ENCODE data around the gene ZDHHC17. TPM values are rescaled to one million over a fixed set of nuclear protein-coding genes. Genes with fewer than 3 reads are reported as not detected.

ZDHHC17 gene
- total and polyA plus RNA-seq, 2 of the 13 experiments (the other 11 are each of a cell fraction or from before 2014, with no cell fraction given) = 36.7 to 38.5 TPM

DNA sequence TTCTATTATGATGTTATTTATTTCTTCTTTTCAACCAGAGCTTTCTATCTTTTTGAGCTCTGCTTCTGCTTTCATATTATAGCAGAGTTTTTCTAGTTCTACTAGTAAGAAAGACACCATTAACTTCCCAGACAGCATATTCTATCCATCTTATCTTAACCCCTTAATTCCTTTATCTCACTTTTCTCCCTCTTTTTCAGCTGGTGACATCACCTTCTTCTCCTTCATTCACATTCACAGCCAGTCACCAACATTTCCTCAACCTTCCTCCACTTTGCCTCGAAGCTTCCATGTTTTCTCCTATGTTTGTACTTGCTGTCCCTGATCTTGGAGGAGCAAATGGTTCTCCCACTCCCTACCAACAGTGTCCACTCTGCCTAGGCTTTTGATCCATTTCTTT is 118.5 kb downstream of the ZDHHC17 start (continued):
- no peak for TF ChIP-seq ZBTB4 (CRISPR knock-in tag; IDR thresholded peaks at IDR 0.05; ENCODE audit: borderline replicate concordance)
- TF ChIP-seq ZNF513 (CRISPR knock-in tag; conservative IDR thresholded peaks at IDR 0.05) = no peak
- TF ChIP-seq AGO1 (IDR thresholded peaks at IDR 0.05; ENCODE audit: low read depth, low read length, poor library complexity, severe bottlenecking) = no peak
- no peak for TF ChIP-seq ZNF737 (CRISPR knock-in tag; IDR thresholded peaks at IDR 0.05; ENCODE audit: borderline replicate concordance)
- no peak for TF ChIP-seq PCBP2 (optimal IDR thresholded peaks at IDR 0.05; ENCODE audit: low read depth, low read length, poor library complexity, severe bottlenecking)
- no peak for TF ChIP-seq ZNF691 (CRISPR knock-in tag; IDR thresholded peaks at IDR 0.05; ENCODE audit: borderline replicate concordance, low read depth)
- TF ChIP-seq, protein P1, sequence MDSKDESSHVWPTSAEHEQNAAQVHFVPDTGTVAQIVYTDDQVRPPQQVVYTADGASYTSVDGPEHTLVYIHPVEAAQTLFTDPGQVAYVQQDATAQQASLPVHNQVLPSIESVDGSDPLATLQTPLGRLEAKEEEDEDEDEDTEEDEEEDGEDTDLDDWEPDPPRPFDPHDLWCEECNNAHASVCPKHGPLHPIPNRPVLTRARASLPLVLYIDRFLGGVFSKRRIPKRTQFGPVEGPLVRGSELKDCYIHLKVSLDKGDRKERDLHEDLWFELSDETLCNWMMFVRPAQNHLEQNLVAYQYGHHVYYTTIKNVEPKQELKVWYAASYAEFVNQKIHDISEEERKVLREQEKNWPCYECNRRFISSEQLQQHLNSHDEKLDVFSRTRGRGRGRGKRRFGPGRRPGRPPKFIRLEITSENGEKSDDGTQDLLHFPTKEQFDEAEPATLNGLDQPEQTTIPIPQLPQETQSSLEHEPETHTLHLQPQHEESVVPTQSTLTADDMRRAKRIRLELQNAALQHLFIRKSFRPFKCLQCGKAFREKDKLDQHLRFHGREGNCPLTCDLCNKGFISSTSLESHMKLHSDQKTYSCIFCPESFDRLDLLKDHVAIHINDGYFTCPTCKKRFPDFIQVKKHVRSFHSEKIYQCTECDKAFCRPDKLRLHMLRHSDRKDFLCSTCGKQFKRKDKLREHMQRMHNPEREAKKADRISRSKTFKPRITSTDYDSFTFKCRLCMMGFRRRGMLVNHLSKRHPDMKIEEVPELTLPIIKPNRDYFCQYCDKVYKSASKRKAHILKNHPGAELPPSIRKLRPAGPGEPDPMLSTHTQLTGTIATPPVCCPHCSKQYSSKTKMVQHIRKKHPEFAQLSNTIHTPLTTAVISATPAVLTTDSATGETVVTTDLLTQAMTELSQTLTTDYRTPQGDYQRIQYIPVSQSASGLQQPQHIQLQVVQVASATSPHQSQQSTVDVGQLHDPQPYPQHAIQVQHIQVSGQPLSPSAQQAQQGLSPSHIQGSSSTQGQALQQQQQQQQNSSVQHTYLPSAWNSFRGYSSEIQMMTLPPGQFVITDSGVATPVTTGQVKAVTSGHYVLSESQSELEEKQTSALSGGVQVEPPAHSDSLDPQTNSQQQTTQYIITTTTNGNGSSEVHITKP (CRISPR knock-in tag; IDR thresholded peaks at IDR 0.05; ENCODE audit: low read depth) = no peak

Data from HepG2 (cell line).